Transverse colon (tissue), 4 donors: ENCODE measurements around the gene RELN. TPM values are rescaled to one million over a fixed set of nuclear protein-coding genes. Genes with fewer than 3 reads are reported as not detected.
"Not testable (repeated sequence)": the region's sequence is repeated elsewhere in the genome, so short reads cannot be mapped to it uniquely, and the experiment has no call there.

ENCODE experiments used
- DNase-seq: peaks from one replicate; pipeline ENCODE4 v3.0.0-alpha.2; 2019
- H3K27ac ChIP-seq, 4 donors: fragments of 200-600 bp; sonication (generic); 2 replicates each; pipeline ENCODE4 v1.5.1; 2016 to 2018; ENCODE audit warnings: inconsistent platforms in 4 of 4
- H3K27me3 ChIP-seq: fragments of 200-600 bp; sonication (generic); 2 replicates; pipeline ENCODE4 v1.5.1; 2017; ENCODE audit warnings: inconsistent platforms
- H3K36me3 ChIP-seq, 4 donors: fragments of 200-600 bp; sonication (generic); 2 replicates each; pipeline ENCODE4 v1.5.1; 2017 to 2019; ENCODE audit warnings: inconsistent platforms in 4 of 4
- H3K4me1 ChIP-seq, 4 donors: fragments of 200-600 bp; sonication (generic); 2 replicates each; pipeline ENCODE4 v1.5.1; 2017 to 2020; ENCODE audit warnings: inconsistent platforms in 4 of 4
- H3K4me3 ChIP-seq, 4 donors: fragments of 200-600 bp; sonication (generic); 1 replicate in 1 of 4; 2 replicates in 3 of 4; pipeline versions ENCODE4 v1.5.1 to v1.6.1; 2017 to 2019; ENCODE audit warnings: inconsistent platforms in 4 of 4
- H3K9me3 ChIP-seq, 2 donors: fragments of 200-600 bp; sonication (generic); 2 replicates each; pipeline ENCODE4 v1.5.1; 2017 to 2019; ENCODE audit warnings: inconsistent platforms in 2 of 2
- EP300 ChIP-seq: sonication (generic); formaldehyde crosslinking; IDR thresholded peaks from one replicate; pipeline ENCODE4 v1.6.1; 2017; ENCODE audit warnings: antibody characterized with exemption, low read depth
- POLR2A ChIP-seq: fragments of 450-650 bp; IDR thresholded peaks from one replicate; pipeline ENCODE4 v1.6.1; 2016; ENCODE audit warnings: antibody characterized with exemption, mild to moderate bottlenecking, moderate library complexity
- POLR2AphosphoS5 ChIP-seq, 3 donors: sonication (generic); formaldehyde crosslinking; IDR thresholded peaks; one replicate each; pipeline ENCODE4 v1.6.1; 2016; ENCODE audit warnings: antibody characterized with exemption in 3 of 3
- WGBS, 2 donors: methylation state at CpG; one replicate each; pipeline ENCODE4 v1.1.5; 2018; ENCODE audit warnings: low coverage in 1 of 2; 5-methylcytosine and 5-hydroxymethylcytosine counted together
- in situ Hi-C, 4 donors: fragments of 200-750 bp; cut with MboI; loops; one replicate each; pipeline versions ENCODE4 v1.15.0 to v1.15.1; 2017; ENCODE audit warnings: low sequenced_read_pairs in 3 of 4, low pct_ligation_motif_present in 1 of 4, low pct_unique_long_range_greater_than_20kb in 1 of 4
- intact Hi-C: fragments of 100-400 bp; cut with DNase I; formaldehyde crosslinking; loops from one replicate; pipeline ENCODE4 v1.15.1; 2023; ENCODE audit warnings: low total_unique reads
- total RNA-seq, 4 donors: library from RNA; depleted of rRNA; stranded (reverse); fragments of >200 nt; gene quantifications; one replicate each; pipeline ENCODE4 v1.1.0, GENCODE V29; 2016
- TF ChIP-seq, protein P1 (sequence below), 5 experiments: fragments of 200-600 bp in 3 of 5; fragments of 450-650 bp in 2 of 5; sonication (generic) in 3 of 5; IDR thresholded peaks; 1 replicate in 2 of 5; 2 replicates in 3 of 5; pipeline ENCODE4 v1.5.1; 2016 to 2017; ENCODE audit warnings: antibody characterized with exemption in 5 of 5, inconsistent platforms in 3 of 5, mild to moderate bottlenecking in 2 of 5, moderate library complexity in 1 of 5

RELN gene
- total RNA-seq, 4 donors from 2014 or later = 1.00 to 2.7 (median 1.5) TPM; not detected in 1

- no peak for DNase-seq
- WGBS, 2 donors = 59 to 73% methylated on average over 5 of the region's 5 CpGs
- in situ Hi-C loops = no loop called here
These were observed 70.7 kb downstream of the RELN start for GRCh38 chr7:103918631-103919271.

DNA sequence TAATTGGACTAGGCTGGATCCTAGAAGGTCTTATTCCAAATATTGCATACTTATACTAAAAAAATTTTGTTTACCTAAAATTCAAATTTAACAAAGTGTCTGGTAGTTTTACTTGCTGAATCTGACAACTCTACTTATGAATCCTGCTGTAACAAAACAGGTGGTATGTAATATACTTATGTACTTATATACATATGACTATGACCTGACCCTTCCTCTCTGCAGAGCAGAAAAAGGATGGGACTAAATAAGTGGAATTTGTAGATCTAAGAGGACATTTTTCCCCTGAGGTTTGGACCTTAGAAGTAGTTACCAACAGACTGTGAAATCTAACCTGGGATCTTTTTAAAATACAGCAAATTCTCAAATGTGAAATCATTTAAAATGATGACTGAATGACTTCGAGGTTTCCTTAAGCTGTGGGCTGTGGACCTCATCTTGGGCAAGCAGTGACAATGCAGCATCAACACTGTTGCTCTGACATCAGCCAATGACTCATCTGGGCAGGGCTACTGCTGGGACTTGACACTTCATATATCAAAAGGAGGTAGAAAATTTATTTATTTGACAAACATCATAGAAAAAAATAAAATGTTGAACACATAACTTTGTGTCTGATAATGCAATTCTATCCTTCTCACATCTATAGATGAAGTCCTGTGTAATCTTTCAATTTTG is 73.6 kb downstream of the RELN start:
- H3K27me3 ChIP-seq = no peaks in the 10 kb centered on the region
- intact Hi-C loops (no loop called here), in situ Hi-C loops (no loop called here)
- no peaks in the 10 kb centered on the region for H3K4me1 ChIP-seq
- WGBS, 2 donors = 50% methylated on average over 1 of the region's 1 CpG; no CpG with 5 or more reads in 1 of the 2 donors
- no peaks in the 10 kb centered on the region for H3K9me3 ChIP-seq
- H3K4me3 ChIP-seq = no peak overlapping the region
- DNase-seq = no peak
- H3K36me3 ChIP-seq = no peaks in the 10 kb centered on the region
- no peak overlapping the region for H3K27ac ChIP-seq
- TF ChIP-seq POLR2A (no peak), EP300 (no peak), POLR2AphosphoS5 (IDR thresholded peaks at IDR 0.05) (no peak)

More at GRCh38 chr7:103918631-103919271, 70.7 kb downstream of the RELN start:
- no peaks in the 10 kb centered on the region for H3K27me3 ChIP-seq
- H3K9me3 ChIP-seq = no peaks in the 10 kb centered on the region
- intact Hi-C loops = no loop called here
- no peak overlapping the region for H3K27ac ChIP-seq
- TF ChIP-seq, protein P1, sequence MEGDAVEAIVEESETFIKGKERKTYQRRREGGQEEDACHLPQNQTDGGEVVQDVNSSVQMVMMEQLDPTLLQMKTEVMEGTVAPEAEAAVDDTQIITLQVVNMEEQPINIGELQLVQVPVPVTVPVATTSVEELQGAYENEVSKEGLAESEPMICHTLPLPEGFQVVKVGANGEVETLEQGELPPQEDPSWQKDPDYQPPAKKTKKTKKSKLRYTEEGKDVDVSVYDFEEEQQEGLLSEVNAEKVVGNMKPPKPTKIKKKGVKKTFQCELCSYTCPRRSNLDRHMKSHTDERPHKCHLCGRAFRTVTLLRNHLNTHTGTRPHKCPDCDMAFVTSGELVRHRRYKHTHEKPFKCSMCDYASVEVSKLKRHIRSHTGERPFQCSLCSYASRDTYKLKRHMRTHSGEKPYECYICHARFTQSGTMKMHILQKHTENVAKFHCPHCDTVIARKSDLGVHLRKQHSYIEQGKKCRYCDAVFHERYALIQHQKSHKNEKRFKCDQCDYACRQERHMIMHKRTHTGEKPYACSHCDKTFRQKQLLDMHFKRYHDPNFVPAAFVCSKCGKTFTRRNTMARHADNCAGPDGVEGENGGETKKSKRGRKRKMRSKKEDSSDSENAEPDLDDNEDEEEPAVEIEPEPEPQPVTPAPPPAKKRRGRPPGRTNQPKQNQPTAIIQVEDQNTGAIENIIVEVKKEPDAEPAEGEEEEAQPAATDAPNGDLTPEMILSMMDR (IDR thresholded peaks at IDR 0.05) = no peak
- no peaks in the 10 kb centered on the region for H3K36me3 ChIP-seq
- no peaks in the 10 kb centered on the region for H3K4me1 ChIP-seq
- no peak overlapping the region for H3K4me3 ChIP-seq

DNA sequence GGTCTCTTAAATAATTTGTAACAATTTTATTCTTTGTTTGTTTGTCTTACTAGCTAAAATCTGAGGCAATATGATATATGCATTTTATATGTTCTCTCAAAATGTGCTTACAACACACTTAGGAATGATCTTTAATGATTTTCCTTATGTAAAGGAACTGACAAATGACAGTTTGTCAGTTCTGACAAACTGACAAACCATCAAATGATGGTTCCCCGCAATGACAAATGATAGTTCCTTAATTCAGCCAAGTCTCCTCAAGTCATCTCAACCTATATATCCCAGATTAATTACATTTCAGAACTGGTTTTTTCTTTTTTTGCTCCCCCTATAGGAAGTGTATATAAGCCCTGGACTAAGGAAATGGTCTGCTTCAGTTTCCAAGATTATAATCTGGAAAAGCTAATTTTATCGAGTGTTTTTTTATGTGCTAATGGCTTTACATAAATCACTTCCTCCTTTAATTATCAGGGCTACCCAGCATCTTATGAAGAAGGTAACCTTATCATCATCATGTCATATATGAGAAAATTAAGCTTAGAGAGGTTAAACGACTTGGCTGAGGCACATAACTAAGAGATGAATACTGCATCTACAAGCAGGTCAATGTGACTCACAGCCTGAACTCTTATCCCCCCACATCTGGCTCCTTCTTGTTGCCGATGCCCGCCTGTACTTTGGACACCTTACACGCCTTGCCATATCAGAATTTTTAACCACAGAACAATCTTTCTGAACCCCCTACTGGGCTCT is 75.1 kb downstream of the RELN start:
- H3K9me3 ChIP-seq = no peaks in the 10 kb centered on the region
- no peaks in the 10 kb centered on the region for H3K27me3 ChIP-seq
- 79 to 80% methylated on average over 6 of the region's 6 CpGs for WGBS, 2 donors
- TF ChIP-seq POLR2AphosphoS5 (IDR thresholded peaks at IDR 0.05) (no peak), POLR2A (no peak), EP300 (no peak)
- TF ChIP-seq, protein P1 (IDR thresholded peaks at IDR 0.05) = no peak
- intact Hi-C loops (no loop called here), in situ Hi-C loops (no loop called here)
- no peak overlapping the region for H3K27ac ChIP-seq
- no peaks in the 10 kb centered on the region for H3K4me1 ChIP-seq
- H3K4me3 ChIP-seq = no peak overlapping the region
- no peaks in the 10 kb centered on the region for H3K36me3 ChIP-seq
- no peak for DNase-seq

DNA sequence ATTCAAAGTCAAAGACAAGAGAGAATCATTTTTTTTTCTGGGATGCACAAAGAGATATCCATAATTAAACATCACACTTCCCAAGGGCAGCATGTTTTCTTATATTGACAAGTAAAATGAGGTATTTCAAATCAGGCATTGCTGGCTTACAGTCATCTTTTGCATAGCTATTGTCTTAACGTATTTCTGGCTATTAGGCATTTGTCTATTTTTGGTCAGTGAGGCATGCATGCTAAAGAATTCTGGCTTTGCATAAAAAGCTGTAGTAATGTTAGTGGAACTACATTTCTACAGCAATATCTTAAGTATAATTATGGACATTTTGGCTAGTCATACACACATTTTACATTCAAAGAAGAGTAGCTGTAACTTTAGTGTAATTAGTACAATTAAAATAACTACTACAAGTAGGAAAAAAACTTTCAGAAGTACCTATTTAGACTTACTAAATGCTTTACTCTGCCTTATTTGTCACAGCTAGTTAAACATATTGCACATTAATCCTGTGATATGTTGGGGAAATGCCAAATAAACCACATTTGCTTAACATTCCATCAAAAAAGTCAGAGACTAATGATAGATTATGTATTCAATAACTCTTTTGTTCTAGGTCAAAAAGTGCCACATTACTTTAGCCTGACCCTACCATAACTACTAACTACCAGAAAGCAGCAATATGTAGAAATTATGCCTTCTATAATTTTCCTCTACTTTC is 76.4 kb downstream of the RELN start:
- H3K4me3 ChIP-seq = no peak overlapping the region
- WGBS, 2 donors = 57 to 75% methylated on average over 1 of the region's 1 CpG
- H3K9me3 ChIP-seq = no peaks in the 10 kb centered on the region
- DNase-seq = no peak
- H3K27ac ChIP-seq = no peak overlapping the region
- no peaks in the 10 kb centered on the region for H3K27me3 ChIP-seq
- no peaks in the 10 kb centered on the region for H3K4me1 ChIP-seq
- H3K36me3 ChIP-seq = no peaks in the 10 kb centered on the region
- TF ChIP-seq POLR2A (no peak), POLR2AphosphoS5 (IDR thresholded peaks at IDR 0.05) (no peak), EP300 (no peak)
- TF ChIP-seq, protein P1 (IDR thresholded peaks at IDR 0.05) = no peak
- in situ Hi-C loops = no loop called here
- intact Hi-C loops = no loop called here

DNA sequence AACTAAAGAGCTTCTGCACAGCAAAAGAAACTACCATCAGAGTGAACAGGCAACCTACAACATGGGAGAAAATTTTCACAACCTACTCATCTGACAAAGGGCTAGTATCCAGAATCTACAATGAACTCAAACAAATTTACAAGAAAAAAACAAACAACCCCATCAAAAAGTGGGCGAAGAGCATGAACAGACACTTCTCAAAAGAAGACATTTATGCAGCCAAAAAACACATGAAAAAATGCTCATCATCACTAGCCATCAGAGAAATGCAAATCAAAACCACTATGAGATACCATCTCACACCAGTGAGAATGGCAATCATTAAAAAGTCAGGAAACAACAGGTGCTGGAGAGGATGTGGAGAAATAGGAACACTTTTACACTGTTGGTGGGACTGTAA is 78.4 kb downstream of the RELN start:
- H3K27ac ChIP-seq, in situ Hi-C loops, intact Hi-C loops, H3K36me3 ChIP-seq, H3K4me1 ChIP-seq, H3K27me3 ChIP-seq, DNase-seq, H3K4me3 ChIP-seq, H3K9me3 ChIP-seq: not testable (repeated sequence)
- WGBS, 2 donors = 100% methylated on average over 1 of the region's 1 CpG
